CD14-positive monocyte (primary cell): ENCODE results near the gene TMEM181. TPM values are rescaled to one million over a fixed set of nuclear protein-coding genes. Genes with fewer than 3 reads are reported as not detected.

ENCODE experiments used
- DNase-seq, 3 donors: peaks; one replicate each; pipeline ENCODE4 v3.0.0-alpha.2; 2011 to 2022
- H2AFZ ChIP-seq: 2 replicates; pipeline ENCODE4 v1.6.0; 2012; ENCODE audit warnings: mild to moderate bottlenecking, low read depth, low read length, inconsistent platforms; ENCODE audit not compliant: insufficient read depth, poor library complexity, severe bottlenecking
- H3K27ac ChIP-seq, 2 donors: 1 replicate in 1 of 2; 2 replicates in 1 of 2; pipeline ENCODE4 v1.5.1; 2012 to 2013; ENCODE audit warnings: low read length in 2 of 2, control low read depth in 1 of 2, inconsistent platforms in 1 of 2, low read depth in 1 of 2, mild to moderate bottlenecking in 1 of 2
- H3K27me3 ChIP-seq, 2 donors: one replicate each; pipeline versions ENCODE4 v1.6.0 to v1.6.1; 2011 to 2013; ENCODE audit warnings: low read length in 2 of 2; ENCODE audit not compliant: control insufficient read depth in 2 of 2, insufficient read depth in 2 of 2
- H3K36me3 ChIP-seq, 2 donors: replicated peaks in 1 of 2; 1 replicate in 1 of 2; 2 replicates in 1 of 2; pipeline versions ENCODE4 v1.5.1 to v1.6.1; 2012 to 2013; ENCODE audit warnings: low read length in 2 of 2, control low read depth in 1 of 2, inconsistent platforms in 1 of 2, mild to moderate bottlenecking in 1 of 2; ENCODE audit not compliant: insufficient read depth in 2 of 2, control insufficient read depth in 1 of 2
- H3K4me1 ChIP-seq, 2 donors: 1 replicate in 1 of 2; 2 replicates in 1 of 2; pipeline versions ENCODE4 v1.5.1 to v1.6.1; 2012 to 2013; ENCODE audit warnings: low read length in 2 of 2, control low read depth in 1 of 2, inconsistent platforms in 1 of 2, mild to moderate bottlenecking in 1 of 2, moderate library complexity in 1 of 2; ENCODE audit not compliant: insufficient read depth in 2 of 2, control insufficient read depth in 1 of 2
- H3K4me2 ChIP-seq: replicated peaks from 2 replicates; pipeline ENCODE3; 2012; ENCODE audit warnings: low read length, moderate library complexity, mild to moderate bottlenecking; ENCODE audit not compliant: poor library complexity, severe bottlenecking; ENCODE audit errors: extremely low read depth
- H3K4me3 ChIP-seq, 3 experiments: fragments of 200-600 bp in 1 of 3; sonication (generic) in 1 of 3; replicated peaks in 1 of 3; 1 replicate in 2 of 3; 2 replicates in 1 of 3; pipeline ENCODE4 v1.5.1; 2011 to 2013; ENCODE audit warnings: low read length in 3 of 3, mild to moderate bottlenecking in 3 of 3, control low read depth in 2 of 3, low read depth in 2 of 3, inconsistent platforms in 1 of 3, moderate library complexity in 1 of 3
- H3K79me2 ChIP-seq: 2 replicates; pipeline ENCODE4 v1.6.0; 2012; ENCODE audit warnings: mild to moderate bottlenecking, control low read depth, inconsistent platforms, low read length, moderate library complexity; ENCODE audit not compliant: insufficient read depth
- H3K9ac ChIP-seq: 2 replicates; pipeline ENCODE4 v1.6.0; 2017; ENCODE audit warnings: low read length, mild to moderate bottlenecking; ENCODE audit not compliant: insufficient read depth, poor library complexity, severe bottlenecking
- H3K9me3 ChIP-seq, 2 donors: replicated peaks in 1 of 2; 1 replicate in 1 of 2; 2 replicates in 1 of 2; pipeline versions ENCODE4 v1.5.1 to v1.6.1; 2012 to 2013; ENCODE audit warnings: low read length in 2 of 2, control low read depth in 1 of 2; ENCODE audit not compliant: control insufficient read depth in 1 of 2, insufficient read depth in 1 of 2
- H4K20me1 ChIP-seq: 2 replicates; pipeline ENCODE4 v1.6.0; 2012; ENCODE audit warnings: mild to moderate bottlenecking, low read length, control low read depth, moderate library complexity; ENCODE audit not compliant: insufficient read depth
- H3K27ac Mint-ChIP-seq, 7 donors: one replicate each; pipeline ENCODE4 v1.8.0; 2020; ENCODE audit warnings: mild to moderate bottlenecking in 7 of 7, mixed read lengths in 7 of 7, moderate library complexity in 6 of 7, inconsistent platforms in 2 of 7
- H3K27me3 Mint-ChIP-seq, 3 donors: one replicate each; pipeline ENCODE4 v1.8.0; 2021 to 2022; ENCODE audit warnings: low read depth in 3 of 3, mild to moderate bottlenecking in 3 of 3, mixed read lengths in 3 of 3, moderate library complexity in 3 of 3, inconsistent platforms in 1 of 3
- H3K36me3 Mint-ChIP-seq, 2 donors: one replicate each; pipeline ENCODE4 v1.8.0; 2020; ENCODE audit warnings: mixed read lengths in 2 of 2, inconsistent platforms in 1 of 2, mild to moderate bottlenecking in 1 of 2
- H3K4me1 Mint-ChIP-seq: one replicate; pipeline ENCODE4 v1.8.0; 2020; ENCODE audit warnings: mild to moderate bottlenecking, mixed read lengths
- H3K4me3 Mint-ChIP-seq, 2 donors: one replicate each; pipeline ENCODE4 v1.8.0; 2020; ENCODE audit warnings: mild to moderate bottlenecking in 2 of 2, mixed read lengths in 2 of 2, moderate library complexity in 1 of 2
- H3K9me3 Mint-ChIP-seq, 7 donors: one replicate each; pipeline ENCODE4 v1.8.0; 2020 to 2022; ENCODE audit warnings: mixed read lengths in 7 of 7, mild to moderate bottlenecking in 6 of 7, moderate library complexity in 6 of 7, inconsistent platforms in 2 of 7
- WGBS: methylation state at CpG from one replicate; pipeline ENCODE4 v1.1.5; 2013; ENCODE audit warnings: missing lambda C conversion rate; ENCODE audit not compliant: insufficient coverage; 5-methylcytosine and 5-hydroxymethylcytosine counted together
- intact Hi-C, 2 donors: fragments of 100-400 bp; cut with micrococcal nuclease; formaldehyde crosslinking; loops; one replicate each; pipeline versions ENCODE4 v1.15.0 to v1.15.1; 2023
- polyA plus RNA-seq, 3 donors: library from polyadenylated mRNA; depleted of rRNA in 1 of 3; unstranded in 2 of 3; stranded (reverse) in 1 of 3; fragments of 300-500 nt in 2 of 3; fragments of >200 nt in 1 of 3; fragmentation: Illumina TruSeq in 2 of 3; gene quantifications; 1 replicate in 2 of 3; 2 replicates in 1 of 3; pipeline ENCODE4 v1.2.3, GENCODE V29; 2012 to 2021
- TF ChIP-seq, protein P1 (sequence below): fragments of 200-600 bp; IDR thresholded peaks from one replicate; pipeline ENCODE4 v1.8.0; 2022; ENCODE audit warnings: antibody characterized with exemption, mild to moderate bottlenecking

TMEM181 gene
- polyA plus RNA-seq, 3 donors: 2.4 to 6.8 (median 2.6) TPM

DNA sequence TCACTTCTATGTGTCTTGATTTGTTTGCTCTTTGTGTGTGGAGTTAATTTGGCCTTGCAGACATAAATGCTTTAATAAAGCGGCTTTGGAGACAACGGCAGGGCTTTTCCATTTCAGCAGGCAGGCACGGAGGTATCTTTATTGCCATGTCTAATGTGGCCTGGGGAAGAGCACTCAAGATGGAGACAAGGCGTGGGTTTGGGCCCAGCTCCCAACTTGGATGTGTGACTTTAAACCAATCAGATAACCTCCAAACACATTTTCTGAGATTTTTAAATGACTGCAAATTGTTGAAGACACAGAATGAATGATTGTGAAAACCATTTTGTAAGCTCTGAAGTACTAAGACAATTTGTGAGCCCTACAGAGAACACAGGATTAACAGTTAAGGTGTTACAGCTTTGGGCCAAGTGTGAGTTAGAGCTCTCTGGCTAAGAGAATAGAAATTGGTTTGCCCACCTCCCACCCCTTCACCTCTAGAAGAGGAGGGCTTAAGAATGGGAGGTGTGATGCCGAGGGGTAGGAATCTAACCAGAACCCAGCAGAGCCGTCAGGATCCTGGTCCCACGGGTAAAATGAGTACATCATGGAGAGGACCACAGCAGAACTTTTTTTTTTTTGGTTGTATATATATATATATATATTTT, 75.7 kb downstream of the TMEM181 start:
- Mint-ChIP-seq H3K27me3 (peaks cover 0 to 2% (median 2%) of the 10 kb centered on the region in 3 donors), H3K4me3 (no peak overlapping the region), H3K36me3 (peaks cover 70 to 83% of the 10 kb centered on the region in 2 donors), H3K9me3 (no peaks in the 10 kb centered on the region), H3K27ac (peak overlapping the region in 5 of 7 donors; percentile 13 to 77 (median 61)), H3K4me1 (peaks cover 28% of the 10 kb centered on the region)
- H3K9ac ChIP-seq: no peak overlapping the region
- intact Hi-C loops: no loop called here
- peaks cover 65 to 94% of the 10 kb centered on the region in 2 donors for H3K36me3 ChIP-seq
- 100% methylated on average over 2 of the region's 7 CpGs for WGBS
- H3K4me3 ChIP-seq: no peak overlapping the region
- no peak for DNase-seq
- H2AFZ ChIP-seq: no peak overlapping the region
- TF ChIP-seq, protein P1, sequence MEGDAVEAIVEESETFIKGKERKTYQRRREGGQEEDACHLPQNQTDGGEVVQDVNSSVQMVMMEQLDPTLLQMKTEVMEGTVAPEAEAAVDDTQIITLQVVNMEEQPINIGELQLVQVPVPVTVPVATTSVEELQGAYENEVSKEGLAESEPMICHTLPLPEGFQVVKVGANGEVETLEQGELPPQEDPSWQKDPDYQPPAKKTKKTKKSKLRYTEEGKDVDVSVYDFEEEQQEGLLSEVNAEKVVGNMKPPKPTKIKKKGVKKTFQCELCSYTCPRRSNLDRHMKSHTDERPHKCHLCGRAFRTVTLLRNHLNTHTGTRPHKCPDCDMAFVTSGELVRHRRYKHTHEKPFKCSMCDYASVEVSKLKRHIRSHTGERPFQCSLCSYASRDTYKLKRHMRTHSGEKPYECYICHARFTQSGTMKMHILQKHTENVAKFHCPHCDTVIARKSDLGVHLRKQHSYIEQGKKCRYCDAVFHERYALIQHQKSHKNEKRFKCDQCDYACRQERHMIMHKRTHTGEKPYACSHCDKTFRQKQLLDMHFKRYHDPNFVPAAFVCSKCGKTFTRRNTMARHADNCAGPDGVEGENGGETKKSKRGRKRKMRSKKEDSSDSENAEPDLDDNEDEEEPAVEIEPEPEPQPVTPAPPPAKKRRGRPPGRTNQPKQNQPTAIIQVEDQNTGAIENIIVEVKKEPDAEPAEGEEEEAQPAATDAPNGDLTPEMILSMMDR: no peak
- no peak overlapping the region for H3K4me2 ChIP-seq
- peak overlapping the region in 1 of 2 donors; percentile 30 for H3K27ac ChIP-seq
- no peaks in the 10 kb centered on the region for H3K27me3 ChIP-seq
- H3K9me3 ChIP-seq: no peaks in the 10 kb centered on the region
- H3K79me2 ChIP-seq: peaks cover 43% of the 10 kb centered on the region
- H4K20me1 ChIP-seq: peaks cover 89% of the 10 kb centered on the region
- peaks cover 4 to 14% of the 10 kb centered on the region in 2 donors for H3K4me1 ChIP-seq

GRCh38 chr6:158636778-158637177, 76.9 kb downstream of the TMEM181 start:
- TF ChIP-seq, protein P1: no peak
- 97% methylated on average over 4 of the region's 8 CpGs for WGBS
- H3K27ac ChIP-seq: no peak overlapping the region
- Mint-ChIP-seq H3K36me3 (peaks cover 64 to 80% of the 10 kb centered on the region in 2 donors), H3K9me3 (no peaks in the 10 kb centered on the region), H3K4me1 (peaks cover 32% of the 10 kb centered on the region), H3K4me3 (no peak overlapping the region), H3K27me3 (peaks cover 0 to 2% (median 2%) of the 10 kb centered on the region in 3 donors), H3K27ac (peak overlapping the region in 3 of 7 donors; percentile 41 to 73 (median 63))
- no peak overlapping the region for H3K4me3 ChIP-seq
- no peaks in the 10 kb centered on the region for H3K9me3 ChIP-seq
- intact Hi-C loops: no loop called here
- peaks cover 85% of the 10 kb centered on the region for H4K20me1 ChIP-seq
- H3K36me3 ChIP-seq: peaks cover 58 to 94% of the 10 kb centered on the region in 2 donors
- no peak overlapping the region for H2AFZ ChIP-seq
- no peak for DNase-seq
- no peak overlapping the region for H3K9ac ChIP-seq
- no peaks in the 10 kb centered on the region for H3K27me3 ChIP-seq
- H3K79me2 ChIP-seq: peaks cover 55% of the 10 kb centered on the region
- no peak overlapping the region for H3K4me2 ChIP-seq
- H3K4me1 ChIP-seq: peaks cover 9 to 25% of the 10 kb centered on the region in 2 donors
